DND-41 (cell line): Measurements from ENCODE around the gene ARHGEF39.

Experiments
- ATAC-seq: fragments of 200-7000 bp; cut with Tn5 transposase; 3 replicates; pipeline ENCODE4 v1.9.1; 2021; ENCODE audit warnings: low read depth; ENCODE audit not compliant: insufficient read depth
- DNase-seq: peaks from one replicate; pipeline ENCODE4 v3.0.0-alpha.2; 2020
- H2AFZ ChIP-seq: 2 replicates; pipeline ENCODE4 v1.6.0; 2012; ENCODE audit warnings: low read depth, low read length
- H3K27ac ChIP-seq: 2 replicates; pipeline ENCODE4 v1.5.1; 2012; ENCODE audit warnings: low read length, inconsistent platforms
- H3K27me3 ChIP-seq: fragments of 200-600 bp; sonication (generic); 2 replicates; pipeline ENCODE4 v1.6.0; 2012; ENCODE audit warnings: low read length, mild to moderate bottlenecking, inconsistent platforms; ENCODE audit not compliant: insufficient read depth, poor library complexity
- H3K36me3 ChIP-seq: 2 replicates; pipeline ENCODE4 v1.5.1; 2012; ENCODE audit warnings: low read length, inconsistent platforms; ENCODE audit not compliant: insufficient read depth
- H3K4me1 ChIP-seq: 2 replicates; pipeline ENCODE4 v1.5.1; 2012; ENCODE audit warnings: mild to moderate bottlenecking, low read length; ENCODE audit not compliant: insufficient read depth
- H3K4me2 ChIP-seq: 2 replicates; pipeline ENCODE4 v1.6.0; 2012; ENCODE audit warnings: mild to moderate bottlenecking, moderate library complexity, low read length, inconsistent platforms; ENCODE audit not compliant: insufficient read depth
- H3K4me3 ChIP-seq, 2 experiments: fragments of 200-600 bp in 1 of 2; shearing (Covaris generic) in 1 of 2; 2 replicates each; pipeline ENCODE4 v1.5.1; 2012 to 2016; ENCODE audit warnings: inconsistent platforms in 2 of 2, low read length in 2 of 2, mild to moderate bottlenecking in 2 of 2, low read depth in 1 of 2, moderate library complexity in 1 of 2
- H3K79me2 ChIP-seq: 2 replicates; pipeline ENCODE4 v1.6.0; 2012; ENCODE audit warnings: low read length, inconsistent platforms; ENCODE audit not compliant: insufficient read depth
- H3K9ac ChIP-seq: 2 replicates; pipeline ENCODE4 v1.6.0; 2012; ENCODE audit warnings: low read depth, mild to moderate bottlenecking, inconsistent platforms, low read length, moderate library complexity
- H3K9me3 ChIP-seq: 2 replicates; pipeline ENCODE4 v1.5.1; 2012; ENCODE audit warnings: low read length, moderate library complexity, mild to moderate bottlenecking, inconsistent platforms; ENCODE audit not compliant: insufficient read depth, severe bottlenecking
- H4K20me1 ChIP-seq: 2 replicates; pipeline ENCODE4 v1.6.0; 2012; ENCODE audit warnings: low read length; ENCODE audit not compliant: insufficient read depth
- CTCF ChIP-seq: IDR thresholded peaks from 2 replicates; pipeline ENCODE4 v1.5.1; 2012; ENCODE audit warnings: borderline replicate concordance, low read length, moderate library complexity, mild to moderate bottlenecking; ENCODE audit not compliant: poor library complexity, severe bottlenecking; ENCODE audit errors: extremely low read depth
- EZH2 ChIP-seq: IDR thresholded peaks from 3 replicates; pipeline ENCODE4 v1.6.1; 2012; ENCODE audit warnings: borderline replicate concordance, low read depth, mild to moderate bottlenecking, moderate library complexity, low read length, inconsistent platforms; ENCODE audit not compliant: severe bottlenecking

Gene ARHGEF39

GRCh38 chr9:35656831-35657545, 8.0 kb downstream of the ARHGEF39 start:
- peak overlapping the region; percentile 92 for H3K27ac ChIP-seq
- ATAC-seq (no peak), DNase-seq (no peak)

GRCh38 chr9:35656348-35656747, 8.6 kb downstream of the ARHGEF39 start:
- Histone ChIP-seq H2AFZ (no peak overlapping the region), H3K27ac (no peak overlapping the region), H3K9ac (no peak overlapping the region), H4K20me1 (peaks cover 3% of the 10 kb centered on the region; the same call in 1 of the 2 replicates), H3K4me3 (no peak overlapping the region), H3K9me3 (no peaks in the 10 kb centered on the region), H3K27me3 (no peaks in the 10 kb centered on the region), H3K79me2 (peaks cover 26% of the 10 kb centered on the region), H3K4me2 (no peak overlapping the region), H3K36me3 (peaks cover 20% of the 10 kb centered on the region), H3K4me1 (peaks cover 53% of the 10 kb centered on the region)
- ATAC-seq (no peak), DNase-seq (no peak)
- no peak for TF ChIP-seq CTCF
- no peak for TF ChIP-seq EZH2

More at GRCh38 chr9:35656831-35657545, 8.0 kb downstream of the ARHGEF39 start:
- Histone ChIP-seq H3K9ac (peak overlapping the region; percentile 86; the same call in 1 of the 2 replicates), H3K9me3 (no peaks in the 10 kb centered on the region), H3K79me2 (peaks cover 31% of the 10 kb centered on the region), H2AFZ (peak overlapping the region; percentile 72), H3K4me1 (peaks cover 53% of the 10 kb centered on the region), H3K4me3 (peak overlapping the region in 1 of 2 experiments; percentile 70; a peak in 1 of 4 replicates), H3K27me3 (no peaks in the 10 kb centered on the region), H3K4me2 (peak overlapping the region; percentile 75), H3K36me3 (peaks cover 25% of the 10 kb centered on the region), H4K20me1 (peaks cover 3% of the 10 kb centered on the region; the same call in 1 of the 2 replicates)
- TF ChIP-seq EZH2 (no peak), CTCF (no peak)

- Histone ChIP-seq H3K4me2 (no peak overlapping the region), H3K79me2 (peaks cover 30% of the 10 kb centered on the region)
Measured at GRCh38 chr9:35653611-35654010, 11.4 kb downstream of the ARHGEF39 start.

More at GRCh38 chr9:35653611-35654010, 11.4 kb downstream of the ARHGEF39 start:
- Histone ChIP-seq H3K9ac (no peak overlapping the region), H3K27ac (no peak overlapping the region), H3K9me3 (no peaks in the 10 kb centered on the region), H4K20me1 (no peaks in the 10 kb centered on the region), H3K4me1 (peaks cover 53% of the 10 kb centered on the region), H3K36me3 (peaks cover 17% of the 10 kb centered on the region; the same call in 1 of the 2 replicates), H3K27me3 (no peaks in the 10 kb centered on the region), H2AFZ (no peak overlapping the region), H3K4me3 (no peak overlapping the region)
- no peak for ATAC-seq
- TF ChIP-seq EZH2 (no peak), CTCF (no peak)
- no peak for DNase-seq
